Activated CD4-positive, alpha-beta T cell treated with anti-CD3 and anti-CD28 coated beads for 4 hours (primary cell): Measurements from ENCODE around the gene TUT7.
"Not testable (repeated sequence)": the region's sequence is repeated elsewhere in the genome, so short reads cannot be mapped to it uniquely, and the experiment has no call there.

Source experiments
- DNase-seq, 2 donors: peaks; one replicate each; pipeline ENCODE4 v3.0.0-alpha.2; 2020

The TUT7 gene

GRCh38 chr9:86350006-86350760 lies 4.0 kb downstream of the TUT7 start:
- no peak for DNase-seq

GRCh38 chr9:86349271-86349670 lies 4.9 kb downstream of the TUT7 start:
- DNase-seq: no peak

DNA sequence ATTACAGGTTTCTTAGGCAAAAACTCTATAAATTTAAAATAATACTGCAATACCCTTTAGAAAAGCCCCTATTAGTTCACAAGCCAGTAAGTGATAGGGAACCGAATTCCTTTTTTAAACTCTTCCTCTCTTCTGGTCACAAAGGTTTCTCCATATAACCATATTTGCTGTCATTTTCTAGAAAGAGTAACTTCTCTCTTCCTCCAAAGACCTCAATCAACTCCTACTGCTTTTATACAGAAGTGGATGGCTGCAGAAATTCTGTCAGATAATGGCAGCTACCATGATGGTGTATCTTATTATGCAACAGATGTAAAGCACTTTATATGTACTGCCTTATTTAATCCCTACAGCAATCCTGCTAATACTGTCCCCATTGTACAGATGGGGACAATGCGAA lies 6.2 kb downstream of the TUT7 start:
- DNase-seq: no peak

- DNase-seq: no peak
Observed at GRCh38 chr9:86344818-86345217, 9.4 kb downstream of the TUT7 start.

DNA sequence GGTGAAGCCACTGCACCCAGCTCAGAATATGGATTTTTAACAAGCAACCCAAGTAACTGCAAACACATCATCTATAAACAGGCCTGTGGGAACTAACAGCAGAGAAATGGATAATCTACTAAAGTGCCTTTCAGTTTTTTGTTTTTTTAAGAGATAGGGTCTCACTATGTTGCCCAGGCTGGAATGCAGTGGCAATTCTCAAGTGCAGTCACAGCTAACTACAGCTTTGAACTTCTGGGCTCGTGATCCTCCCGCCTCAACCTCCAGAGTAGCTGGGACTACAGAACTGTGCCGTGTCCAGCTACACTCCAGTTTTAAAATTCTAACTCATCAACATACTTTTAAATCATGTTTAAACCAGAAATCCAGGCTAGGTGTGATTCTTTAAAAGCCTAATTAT lies 11.9 kb downstream of the TUT7 start:
- DNase-seq: no peak

GRCh38 chr9:86341007-86341491 lies 13.2 kb downstream of the TUT7 start:
- DNase-seq: no peak

DNA sequence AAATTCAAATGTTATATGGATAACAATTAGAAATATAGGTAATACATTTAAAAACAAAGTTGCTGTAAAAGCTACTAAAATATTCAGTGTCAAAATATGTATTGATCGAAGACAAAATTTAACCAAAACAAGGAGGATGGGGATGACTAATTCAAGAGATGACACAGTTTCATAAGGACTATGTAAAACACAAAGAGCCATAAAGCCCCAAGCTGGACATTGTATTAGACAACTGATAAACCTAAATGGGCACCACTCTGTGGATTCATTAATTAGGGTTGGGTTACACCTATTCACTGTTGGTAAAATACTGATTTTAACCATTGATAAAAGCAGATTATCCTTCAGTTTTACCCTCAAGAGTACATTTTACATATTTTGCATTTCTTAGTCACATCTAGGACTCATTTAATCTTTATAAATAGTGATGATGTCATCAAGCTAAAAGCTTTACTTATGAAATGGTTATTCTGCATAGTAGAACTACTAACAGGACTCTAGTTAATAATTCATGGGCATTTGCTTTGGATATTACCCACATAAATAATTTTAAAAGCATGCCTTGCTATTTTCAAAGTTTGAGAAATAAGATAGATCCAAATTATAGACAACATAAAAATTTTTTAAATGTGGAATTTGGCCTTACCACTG lies 13.7 kb downstream of the TUT7 start:
- no peak for DNase-seq

DNA sequence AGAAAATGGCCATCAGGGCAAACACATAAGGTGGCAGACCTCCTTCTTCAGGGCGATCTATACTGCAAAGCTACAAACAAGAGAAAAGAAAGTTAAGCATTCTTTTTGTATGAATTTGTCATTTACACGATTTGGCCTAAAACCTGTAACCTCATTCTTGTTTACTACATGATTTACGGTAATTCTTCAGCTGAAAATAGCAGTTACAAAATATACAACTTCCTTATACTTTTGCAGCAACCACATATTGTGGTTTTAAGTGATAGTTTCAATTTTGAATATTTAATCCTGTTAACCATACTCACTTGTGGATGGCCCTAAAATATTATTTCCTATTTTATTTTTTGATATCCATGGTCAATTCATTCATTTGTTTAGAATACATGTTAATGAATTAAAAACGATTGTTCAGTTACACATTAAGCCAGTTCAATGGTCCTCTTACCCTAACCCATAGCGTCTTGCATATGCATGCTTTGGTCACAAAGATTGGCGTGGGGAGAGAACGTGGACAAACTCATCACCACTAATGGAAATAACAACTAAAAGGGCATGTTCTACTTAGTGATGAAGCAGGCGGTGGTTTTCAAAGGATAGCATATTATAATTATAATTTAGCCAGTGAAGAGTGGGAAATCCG lies 16.6 kb downstream of the TUT7 start:
- DNase-seq: no peak

- DNase-seq: no peak
Observed at GRCh38 chr9:86336058-86336457, 18.2 kb downstream of the TUT7 start.

GRCh38 chr9:86333651-86334050 lies 20.6 kb downstream of the TUT7 start:
- DNase-seq: no peak

DNA sequence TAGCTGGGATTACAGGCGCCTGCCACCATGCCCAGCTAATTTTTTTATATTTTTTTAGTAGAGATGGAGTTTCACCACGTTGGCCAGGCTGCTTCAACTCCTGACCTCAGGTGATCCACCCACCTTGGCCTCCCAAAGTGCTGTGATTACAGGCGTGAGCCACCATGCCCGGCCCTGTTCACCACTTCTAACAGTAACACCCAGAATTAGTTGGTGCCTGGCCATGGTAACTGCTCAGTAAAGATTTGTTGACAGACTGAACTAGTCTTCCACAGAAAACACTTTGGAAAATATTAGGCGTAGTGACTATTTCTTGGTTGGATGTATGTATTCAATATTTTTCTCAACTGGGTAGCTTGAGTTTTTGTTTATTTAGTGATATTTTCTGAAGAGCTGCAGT lies 24.0 kb downstream of the TUT7 start:
- DNase-seq: no peak

GRCh38 chr9:86329649-86330048 lies 24.6 kb downstream of the TUT7 start:
- no peak for DNase-seq

- DNase-seq: no peak
Observed at GRCh38 chr9:86328156-86328555, 26.1 kb downstream of the TUT7 start.

DNA sequence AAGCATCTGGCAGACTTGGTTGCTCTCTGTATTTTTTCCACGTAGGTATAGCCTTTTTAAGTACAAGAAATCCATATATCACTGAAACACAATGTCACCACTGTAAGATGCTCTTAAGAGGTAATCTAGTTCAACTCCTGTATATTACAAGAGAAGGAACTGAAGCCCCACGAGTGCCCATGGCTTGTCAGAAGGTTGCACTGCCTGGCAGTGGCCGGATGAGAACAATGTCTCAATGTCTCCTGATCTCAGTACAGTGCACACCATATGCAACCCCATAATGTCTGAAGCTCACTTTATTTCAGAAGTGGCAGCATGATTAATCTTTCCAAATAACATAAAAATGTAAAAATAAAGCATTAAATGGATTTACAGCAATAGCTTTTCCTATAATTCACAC lies 27.7 kb downstream of the TUT7 start:
- no peak for DNase-seq

DNA sequence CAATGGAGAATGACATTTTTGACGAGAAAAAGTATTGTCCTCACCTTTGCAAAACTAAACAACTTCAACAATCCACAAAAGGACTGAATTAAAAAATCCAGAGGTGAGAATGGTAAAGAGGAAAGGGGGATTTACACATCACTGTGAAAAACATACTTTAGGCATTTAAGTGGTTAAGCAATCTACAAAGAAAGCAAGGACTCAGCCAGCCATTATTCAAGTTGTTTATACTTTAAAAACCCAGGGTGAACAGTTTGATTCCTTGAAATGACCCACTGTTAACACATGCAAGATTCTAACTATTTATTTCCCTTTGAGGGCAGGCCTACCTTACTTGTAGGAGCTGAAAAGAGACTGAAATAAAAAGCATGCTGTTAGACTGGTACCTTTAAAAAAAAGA lies 29.3 kb downstream of the TUT7 start:
- DNase-seq: no peak

DNA sequence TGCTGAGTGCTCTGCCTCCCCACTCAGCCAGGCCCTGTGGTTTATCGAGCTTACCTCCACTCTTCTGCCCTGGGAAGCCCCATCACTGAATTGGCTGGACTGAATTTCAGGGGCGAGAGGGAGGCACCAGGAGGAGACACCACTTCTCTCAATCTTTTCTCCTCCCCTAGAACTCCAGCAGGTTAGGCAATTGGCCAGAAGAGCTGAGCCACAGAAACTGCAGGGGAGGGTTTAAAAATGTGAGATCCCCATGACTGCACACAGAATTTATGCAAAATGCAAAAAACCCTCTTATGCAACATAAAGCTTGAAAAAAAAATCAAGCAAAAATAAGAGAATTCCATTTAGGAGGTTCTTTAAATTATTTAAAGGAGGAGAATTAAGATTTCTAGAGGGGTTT lies 29.9 kb downstream of the TUT7 start:
- no peak for DNase-seq

- DNase-seq: no peak
Observed at GRCh38 chr9:86322973-86323644, 31.1 kb downstream of the TUT7 start.

- DNase-seq: no peak
Observed at GRCh38 chr9:86321373-86321772, 32.8 kb downstream of the TUT7 start.

- no peak for DNase-seq
Observed at GRCh38 chr9:86318187-86318586, 36.0 kb downstream of the TUT7 start.

- no peak for DNase-seq
Observed at GRCh38 chr9:86315078-86315477, 39.1 kb downstream of the TUT7 start.

DNA sequence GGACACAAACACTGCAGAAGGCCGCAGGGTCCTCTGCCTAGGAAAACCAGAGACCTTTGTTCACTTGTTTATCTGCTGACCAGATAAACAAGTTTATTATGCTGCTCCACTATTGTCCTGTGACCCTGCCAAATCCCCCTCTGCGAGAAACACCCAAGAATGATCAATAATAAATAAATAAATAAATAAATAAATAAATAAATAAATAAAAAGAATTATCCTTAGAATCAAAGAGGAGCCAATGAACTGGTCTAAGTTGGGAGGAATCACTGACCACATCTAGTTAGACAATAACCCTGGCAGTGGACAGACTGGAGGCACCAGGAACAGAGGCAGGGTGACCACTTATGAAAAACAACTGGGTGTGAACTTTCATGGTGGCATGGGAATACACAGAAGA lies 41.3 kb downstream of the TUT7 start:
- not testable (repeated sequence) for DNase-seq

GRCh38 chr9:86308687-86309086 lies 45.5 kb downstream of the TUT7 start:
- no peak for DNase-seq

DNA sequence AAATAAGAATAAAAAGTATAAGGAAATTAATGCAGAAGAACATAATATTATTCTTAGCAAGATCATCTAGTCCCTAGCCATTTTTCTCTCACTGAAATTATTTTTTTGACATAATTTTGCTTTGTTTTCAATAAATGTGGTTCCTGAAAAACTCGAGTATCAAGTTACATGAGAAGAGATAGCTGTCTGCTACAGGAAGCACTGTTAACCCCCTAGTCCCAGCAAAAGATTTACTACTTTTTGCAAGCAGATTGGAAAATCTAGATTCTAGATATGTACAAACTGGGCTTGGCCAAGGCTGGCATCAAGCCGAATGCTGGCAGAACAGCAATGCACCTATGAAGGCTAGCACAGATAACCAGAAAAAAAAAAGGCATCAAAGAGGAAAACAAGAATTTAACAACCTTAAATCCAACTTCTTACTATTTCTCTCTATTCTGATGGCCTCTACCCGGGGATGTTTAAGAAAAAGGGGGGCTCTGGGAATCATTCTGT lies 49.9 kb downstream of the TUT7 start:
- DNase-seq: no peak
